HL-60 (cell line): Measurements from ENCODE around the gene SRBD1.

Source experiments
- DNase-seq, 2 experiments: peaks; one replicate each; pipeline ENCODE4 v3.0.0-alpha.2; 2010 to 2020; ENCODE audit warnings: low read depth in 1 of 2, low spot score in 1 of 2
- H3K27ac ChIP-seq: fragments of 250-450 bp; sonication (Bioruptor Pico); replicated peaks from 2 replicates; pipeline ENCODE4 v1.5.1; 2020; ENCODE audit warnings: mild to moderate bottlenecking, moderate library complexity
- H3K27me3 ChIP-seq: fragments of 250-450 bp; sonication (Bioruptor Pico); 2 replicates; pipeline ENCODE4 v1.5.1; 2021; ENCODE audit warnings: mild to moderate bottlenecking, moderate library complexity; ENCODE audit not compliant: insufficient read depth, poor library complexity, severe bottlenecking
- H3K4me3 ChIP-seq: replicated peaks from 2 replicates; pipeline ENCODE4 v1.5.1; 2011; ENCODE audit warnings: mild to moderate bottlenecking, control low read depth, low read length; ENCODE audit not compliant: insufficient read depth
- CTCF ChIP-seq: IDR thresholded peaks from one replicate; pipeline ENCODE4 v1.5.1; 2011; ENCODE audit warnings: low read length, control low read depth, inconsistent platforms; ENCODE audit not compliant: insufficient read depth
- GABPA ChIP-seq: IDR thresholded peaks from 2 replicates; pipeline ENCODE4 v1.6.1; 2012; ENCODE audit warnings: low read depth
- POLR2AphosphoS5 ChIP-seq: IDR thresholded peaks from 2 replicates; pipeline ENCODE4 v1.6.1; 2012; ENCODE audit warnings: low read depth
- REST ChIP-seq: IDR thresholded peaks from 2 replicates; pipeline ENCODE4 v1.6.1; 2012; ENCODE audit warnings: low read depth; ENCODE audit not compliant: insufficient replicate concordance
- SPI1 ChIP-seq: IDR thresholded peaks from 2 replicates; pipeline ENCODE4 v1.6.1; 2012; ENCODE audit warnings: low read depth, mild to moderate bottlenecking, borderline replicate concordance

SRBD1 gene

DNA sequence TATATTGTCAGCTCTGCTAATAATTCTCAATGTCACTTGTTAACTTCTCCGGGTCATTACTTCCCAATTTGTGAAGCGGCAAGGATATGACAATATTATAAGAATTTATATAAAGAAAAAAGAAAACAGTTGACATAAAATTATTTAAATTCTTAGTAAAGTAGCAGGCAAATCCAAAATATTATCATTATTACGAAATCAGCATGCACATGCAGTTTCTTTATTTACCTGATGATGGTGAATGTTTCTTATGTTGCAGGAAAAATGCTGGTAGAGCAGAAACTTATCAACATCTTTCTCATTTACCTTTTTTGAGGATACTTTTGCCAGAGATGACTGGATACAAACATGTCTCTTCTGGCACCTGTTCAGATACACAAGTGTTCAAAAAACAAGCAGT, 38.1 kb downstream of the SRBD1 start:
- Histone ChIP-seq H3K27ac (no peak overlapping the region), H3K27me3 (no peaks in the 10 kb centered on the region), H3K4me3 (no peak overlapping the region)
- no peak for TF ChIP-seq CTCF
- TF ChIP-seq POLR2AphosphoS5, result no peak
- no peak for TF ChIP-seq REST
- no peak for TF ChIP-seq GABPA
- no peak for TF ChIP-seq SPI1
- no peak for DNase-seq

DNA sequence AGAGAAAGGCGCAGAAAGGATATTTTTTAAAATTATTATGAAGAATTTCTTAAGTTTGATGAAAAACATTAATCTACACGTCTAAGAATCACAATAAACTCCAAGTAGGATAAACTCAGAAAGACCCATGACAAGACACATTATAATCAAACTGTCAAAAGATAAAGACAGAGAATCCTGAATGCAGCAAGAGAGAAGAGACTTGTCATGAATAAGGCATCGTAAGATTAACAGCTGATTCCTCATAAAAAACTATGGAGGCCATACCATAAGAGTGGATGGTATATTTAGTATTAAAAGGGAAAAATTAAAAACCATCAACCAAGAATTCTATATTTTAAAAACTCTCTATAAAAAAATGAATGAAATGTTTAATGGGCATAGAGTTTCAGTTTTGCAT, 39.1 kb downstream of the SRBD1 start:
- Histone ChIP-seq H3K27me3 (no peaks in the 10 kb centered on the region), H3K4me3 (no peak overlapping the region), H3K27ac (no peak overlapping the region)
- TF ChIP-seq SPI1 (no peak), CTCF (no peak), GABPA (no peak), POLR2AphosphoS5 (no peak), REST (no peak)
- DNase-seq, result no peak

DNA sequence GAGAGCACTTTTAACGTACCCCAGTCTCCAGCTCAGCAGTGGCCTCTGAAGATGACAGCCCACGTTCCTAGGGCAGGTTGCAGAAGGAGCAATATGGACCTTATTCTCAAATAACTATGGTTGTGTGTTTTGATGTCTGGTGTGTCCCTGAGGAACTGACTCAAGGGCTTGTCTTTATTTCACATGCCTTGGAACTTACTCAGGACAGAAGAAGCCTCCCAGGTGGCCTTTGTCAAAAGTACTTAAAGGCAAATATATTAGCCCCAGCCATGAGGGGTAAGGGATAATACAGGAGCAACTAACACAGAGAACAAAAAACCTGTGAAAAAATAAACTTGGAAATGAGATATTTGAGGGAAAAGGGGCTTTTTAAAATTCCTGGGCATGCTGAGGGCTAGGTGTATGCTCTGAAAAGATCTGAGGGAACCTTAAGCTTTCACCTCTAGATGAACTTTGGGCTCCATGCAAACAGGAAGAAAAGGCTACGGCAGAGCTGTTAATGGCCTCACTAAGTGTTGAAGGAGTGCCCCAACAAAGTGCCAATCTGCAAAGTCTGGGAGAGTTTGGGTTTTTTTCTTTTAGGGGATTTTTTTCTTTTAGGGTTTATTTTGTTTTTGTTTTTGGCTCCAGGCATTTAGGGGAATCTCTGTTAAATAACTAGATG, 40.3 kb downstream of the SRBD1 start:
- Histone ChIP-seq H3K4me3 (no peak overlapping the region), H3K27me3 (no peaks in the 10 kb centered on the region), H3K27ac (no peak overlapping the region)
- no peak for DNase-seq
- TF ChIP-seq CTCF (no peak), SPI1 (no peak), GABPA (no peak), POLR2AphosphoS5 (no peak), REST (no peak)
